ENCODE results near the gene TMEM30A.

TMEM30A gene

GRCh38 chr6:75305573-75305972 lies 21.0 kb upstream of the TMEM30A start:
- no peak overlapping the region for H3K4me3 ChIP-seq (replicated peaks; ENCODE audit: low read depth, low read length)
- TF ChIP-seq CTCF (IDR thresholded peaks at IDR 0.05; ENCODE audit: low read length, missing control alignments): no peak

GRCh38 chr6:75302280-75302679 lies 17.7 kb upstream of the TMEM30A start:
- H3K4me3 ChIP-seq (replicated peaks; ENCODE audit: low read depth, low read length): no peak overlapping the region
- TF ChIP-seq CTCF (IDR thresholded peaks at IDR 0.05; ENCODE audit: low read length, missing control alignments): no peak
- no peak for DNase-seq (ENCODE audit: low read depth)

More at GRCh38 chr6:75305573-75305972, 21.0 kb upstream of the TMEM30A start:
- DNase-seq (ENCODE audit: low read depth): no peak

- DNase-seq (ENCODE audit: low read depth): no peak
- no peak for TF ChIP-seq CTCF (IDR thresholded peaks at IDR 0.05; ENCODE audit: low read length, missing control alignments)
- no peak overlapping the region for H3K4me3 ChIP-seq (replicated peaks; ENCODE audit: low read depth, low read length)
Measured at GRCh38 chr6:75301537-75301936, 16.9 kb upstream of the TMEM30A start.

GRCh38 chr6:75301088-75301487 lies 16.5 kb upstream of the TMEM30A start:
- no peak for TF ChIP-seq CTCF (IDR thresholded peaks at IDR 0.05; ENCODE audit: low read length, missing control alignments)
- no peak overlapping the region for H3K4me3 ChIP-seq (replicated peaks; ENCODE audit: low read depth, low read length)
- DNase-seq (ENCODE audit: low read depth): no peak

GRCh38 chr6:75300531-75300855 lies 15.9 kb upstream of the TMEM30A start:
- TF ChIP-seq CTCF (IDR thresholded peaks at IDR 0.05; ENCODE audit: low read length, missing control alignments): no peak
- H3K4me3 ChIP-seq (replicated peaks; ENCODE audit: low read depth, low read length): no peak overlapping the region
- DNase-seq (ENCODE audit: low read depth): no peak

- DNase-seq (ENCODE audit: low read depth): peak; percentile 20
- no peak overlapping the region for H3K4me3 ChIP-seq (replicated peaks; ENCODE audit: low read depth, low read length)
- no peak for TF ChIP-seq CTCF (IDR thresholded peaks at IDR 0.05; ENCODE audit: low read length, missing control alignments)
Measured at GRCh38 chr6:75299801-75300530, 15.4 kb upstream of the TMEM30A start.
